Ishikawa (cell line): ENCODE results near the gene GLCCI1.

Source experiments
- CEBPB ChIP-seq: IDR thresholded peaks from 2 replicates; pipeline ENCODE4 v1.6.1; 2012
- CREB1 ChIP-seq: IDR thresholded peaks from 2 replicates; pipeline ENCODE4 v1.6.1; 2012; ENCODE audit warnings: low read depth
- EGR1 ChIP-seq: IDR thresholded peaks from 2 replicates; pipeline ENCODE4 v1.6.1; 2012
- EP300 ChIP-seq: IDR thresholded peaks from 2 replicates; pipeline ENCODE4 v1.6.1; 2012; ENCODE audit warnings: borderline replicate concordance
- FOXM1 ChIP-seq: IDR thresholded peaks from 2 replicates; pipeline ENCODE4 v1.6.1; 2012; ENCODE audit warnings: low read depth, borderline replicate concordance
- NFIC ChIP-seq: IDR thresholded peaks from 2 replicates; pipeline ENCODE4 v1.6.1; 2012
- RAD21 ChIP-seq: IDR thresholded peaks from 2 replicates; pipeline ENCODE4 v1.6.1; 2012; ENCODE audit warnings: low read depth
- TAF1 ChIP-seq: IDR thresholded peaks from 2 replicates; pipeline ENCODE4 v1.6.1; 2012; ENCODE audit warnings: low read depth, mild to moderate bottlenecking
- TCF12 ChIP-seq: IDR thresholded peaks from 2 replicates; pipeline ENCODE4 v1.6.1; 2012; ENCODE audit warnings: low read depth
- TEAD4 ChIP-seq: IDR thresholded peaks from 2 replicates; pipeline ENCODE4 v1.6.1; 2012
- YY1 ChIP-seq: IDR thresholded peaks from 2 replicates; pipeline ENCODE4 v1.6.1; 2012; ENCODE audit warnings: low read depth
- ZBTB7A ChIP-seq: IDR thresholded peaks from 2 replicates; pipeline ENCODE4 v1.6.1; 2012; ENCODE audit warnings: low read depth
- TF ChIP-seq, protein P1 (sequence below): IDR thresholded peaks from 2 replicates; pipeline ENCODE4 v1.6.1; 2012
- TF ChIP-seq, protein P2 (sequence below): IDR thresholded peaks from 2 replicates; pipeline ENCODE4 v1.6.1; 2012
- TF ChIP-seq, protein P3 (sequence below): IDR thresholded peaks from 2 replicates; pipeline ENCODE4 v1.6.1; 2012; ENCODE audit warnings: low read depth, mild to moderate bottlenecking

The GLCCI1 gene

DNA sequence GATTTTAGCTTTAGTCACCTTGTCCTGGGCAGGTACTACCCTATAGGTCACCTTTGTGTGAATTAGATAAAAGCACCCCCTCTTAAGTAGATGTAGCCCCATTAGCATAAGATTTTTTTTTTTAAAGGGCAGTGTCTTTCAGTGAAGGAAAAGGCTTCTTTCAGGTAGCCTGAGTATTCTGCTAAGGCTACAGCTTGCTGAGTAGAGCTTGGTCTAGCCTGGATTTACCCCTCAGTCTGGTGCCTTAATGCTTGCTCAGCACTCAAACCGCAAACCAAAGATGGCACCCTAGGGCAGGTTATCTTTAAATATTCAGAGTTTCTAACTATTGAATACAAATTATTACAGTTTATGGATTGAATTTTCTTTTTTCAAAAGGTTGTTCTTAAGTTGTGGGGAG lies 83.4 kb downstream of the GLCCI1 start:
- TF ChIP-seq TCF12 (no peak), RAD21 (no peak), EP300 (no peak), TAF1 (no peak), YY1 (no peak), ZBTB7A (no peak), NFIC (no peak), CEBPB (no peak), TEAD4 (no peak)
- TF ChIP-seq, protein P1, sequence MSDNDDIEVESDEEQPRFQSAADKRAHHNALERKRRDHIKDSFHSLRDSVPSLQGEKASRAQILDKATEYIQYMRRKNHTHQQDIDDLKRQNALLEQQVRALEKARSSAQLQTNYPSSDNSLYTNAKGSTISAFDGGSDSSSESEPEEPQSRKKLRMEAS: no peak
- TF ChIP-seq, protein P2, sequence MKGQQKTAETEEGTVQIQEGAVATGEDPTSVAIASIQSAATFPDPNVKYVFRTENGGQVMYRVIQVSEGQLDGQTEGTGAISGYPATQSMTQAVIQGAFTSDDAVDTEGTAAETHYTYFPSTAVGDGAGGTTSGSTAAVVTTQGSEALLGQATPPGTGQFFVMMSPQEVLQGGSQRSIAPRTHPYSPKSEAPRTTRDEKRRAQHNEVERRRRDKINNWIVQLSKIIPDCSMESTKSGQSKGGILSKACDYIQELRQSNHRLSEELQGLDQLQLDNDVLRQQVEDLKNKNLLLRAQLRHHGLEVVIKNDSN: no peak
- TF ChIP-seq, protein P3, sequence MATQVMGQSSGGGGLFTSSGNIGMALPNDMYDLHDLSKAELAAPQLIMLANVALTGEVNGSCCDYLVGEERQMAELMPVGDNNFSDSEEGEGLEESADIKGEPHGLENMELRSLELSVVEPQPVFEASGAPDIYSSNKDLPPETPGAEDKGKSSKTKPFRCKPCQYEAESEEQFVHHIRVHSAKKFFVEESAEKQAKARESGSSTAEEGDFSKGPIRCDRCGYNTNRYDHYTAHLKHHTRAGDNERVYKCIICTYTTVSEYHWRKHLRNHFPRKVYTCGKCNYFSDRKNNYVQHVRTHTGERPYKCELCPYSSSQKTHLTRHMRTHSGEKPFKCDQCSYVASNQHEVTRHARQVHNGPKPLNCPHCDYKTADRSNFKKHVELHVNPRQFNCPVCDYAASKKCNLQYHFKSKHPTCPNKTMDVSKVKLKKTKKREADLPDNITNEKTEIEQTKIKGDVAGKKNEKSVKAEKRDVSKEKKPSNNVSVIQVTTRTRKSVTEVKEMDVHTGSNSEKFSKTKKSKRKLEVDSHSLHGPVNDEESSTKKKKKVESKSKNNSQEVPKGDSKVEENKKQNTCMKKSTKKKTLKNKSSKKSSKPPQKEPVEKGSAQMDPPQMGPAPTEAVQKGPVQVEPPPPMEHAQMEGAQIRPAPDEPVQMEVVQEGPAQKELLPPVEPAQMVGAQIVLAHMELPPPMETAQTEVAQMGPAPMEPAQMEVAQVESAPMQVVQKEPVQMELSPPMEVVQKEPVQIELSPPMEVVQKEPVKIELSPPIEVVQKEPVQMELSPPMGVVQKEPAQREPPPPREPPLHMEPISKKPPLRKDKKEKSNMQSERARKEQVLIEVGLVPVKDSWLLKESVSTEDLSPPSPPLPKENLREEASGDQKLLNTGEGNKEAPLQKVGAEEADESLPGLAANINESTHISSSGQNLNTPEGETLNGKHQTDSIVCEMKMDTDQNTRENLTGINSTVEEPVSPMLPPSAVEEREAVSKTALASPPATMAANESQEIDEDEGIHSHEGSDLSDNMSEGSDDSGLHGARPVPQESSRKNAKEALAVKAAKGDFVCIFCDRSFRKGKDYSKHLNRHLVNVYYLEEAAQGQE: no peak

DNA sequence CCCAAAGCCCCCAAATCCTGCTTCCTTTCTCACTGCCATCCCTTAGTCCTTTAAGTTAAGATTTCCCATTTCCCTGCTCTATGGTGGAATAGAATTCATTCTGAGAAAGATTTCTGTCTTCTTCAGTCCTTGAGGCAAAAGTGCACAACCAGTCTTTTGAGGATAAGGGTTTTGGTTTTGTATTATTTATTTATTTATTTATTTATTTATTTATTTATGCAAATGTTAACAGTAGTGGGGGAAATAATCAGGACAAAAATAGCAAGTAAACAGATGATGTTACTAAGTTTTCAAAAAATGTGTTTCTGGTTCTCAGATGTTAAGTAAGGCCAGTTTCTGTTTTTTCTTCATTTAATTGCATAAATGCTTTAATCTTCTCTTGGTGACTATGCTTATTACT lies 84.2 kb downstream of the GLCCI1 start:
- TF ChIP-seq ZBTB7A (no peak), FOXM1 (no peak), TAF1 (no peak), EP300 (no peak), TCF12 (no peak), CEBPB (no peak), YY1 (no peak), TEAD4 (no peak), RAD21 (no peak), CREB1 (no peak), EGR1 (no peak), NFIC (no peak)
- TF ChIP-seq, protein P2: no peak
- TF ChIP-seq, protein P3: no peak
- TF ChIP-seq, protein P1: no peak

DNA sequence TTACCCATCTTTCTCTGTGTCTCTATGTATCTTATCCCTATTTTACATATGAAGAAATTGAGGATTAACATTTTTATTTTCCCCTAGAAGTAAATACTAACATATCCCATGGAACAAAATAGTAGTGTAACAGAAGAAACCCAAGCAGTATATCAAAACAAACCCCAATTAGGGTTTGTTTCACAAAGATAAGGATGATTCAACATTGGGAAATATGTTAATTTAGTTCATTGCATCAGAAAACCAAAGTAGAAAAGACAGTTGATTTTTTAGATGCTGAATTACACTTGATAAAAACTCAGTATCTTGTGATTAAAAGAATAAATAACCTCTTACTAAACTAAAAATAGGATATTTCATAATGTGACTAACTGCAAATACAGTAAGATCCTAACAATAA lies 87.8 kb downstream of the GLCCI1 start:
- TF ChIP-seq TCF12 (no peak), NFIC (no peak), TEAD4 (no peak), CREB1 (no peak), ZBTB7A (no peak), TAF1 (no peak), EP300 (no peak), RAD21 (no peak), EGR1 (no peak)
- TF ChIP-seq, protein P2: no peak
- TF ChIP-seq, protein P1: no peak
- TF ChIP-seq, protein P3: no peak

DNA sequence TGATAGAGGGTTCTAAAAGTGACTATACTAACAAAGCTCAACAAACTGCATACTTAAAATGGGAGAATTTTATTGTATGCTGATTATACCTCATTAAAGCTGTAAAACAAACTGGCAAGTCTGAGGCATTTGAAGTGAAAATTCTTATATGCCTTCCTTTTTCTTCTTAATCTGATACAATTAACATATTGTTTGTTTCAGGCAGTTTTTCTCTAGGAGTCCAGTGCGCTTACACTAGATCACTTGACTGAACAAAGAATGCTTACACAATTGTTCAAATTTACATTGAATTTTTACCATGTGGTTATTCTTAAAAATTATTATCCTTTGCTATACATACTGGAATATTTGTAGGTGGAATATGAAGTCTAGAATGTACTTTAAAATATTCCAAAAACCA lies 89.0 kb downstream of the GLCCI1 start:
- TF ChIP-seq TEAD4: no peak
- TF ChIP-seq YY1: no peak
- no peak for TF ChIP-seq RAD21
- TF ChIP-seq TCF12: no peak
- no peak for TF ChIP-seq FOXM1
- no peak for TF ChIP-seq TAF1
- TF ChIP-seq, protein P1: no peak
